Activated naive CD8-positive, alpha-beta T cell treated with anti-CD3 and anti-CD28 coated beads, Interleukin-2, amount 50 U/mL, for 16 hours (primary cell): ENCODE data around the gene GDF9.
A peak's percentile ranks its signal among the peaks of the same experiment; 100 is the strongest.

Experiments
- DNase-seq: peaks from one replicate; pipeline ENCODE4 v3.0.0-alpha.2; 2020; ENCODE audit warnings: low read depth, low spot score

The GDF9 gene

DNA sequence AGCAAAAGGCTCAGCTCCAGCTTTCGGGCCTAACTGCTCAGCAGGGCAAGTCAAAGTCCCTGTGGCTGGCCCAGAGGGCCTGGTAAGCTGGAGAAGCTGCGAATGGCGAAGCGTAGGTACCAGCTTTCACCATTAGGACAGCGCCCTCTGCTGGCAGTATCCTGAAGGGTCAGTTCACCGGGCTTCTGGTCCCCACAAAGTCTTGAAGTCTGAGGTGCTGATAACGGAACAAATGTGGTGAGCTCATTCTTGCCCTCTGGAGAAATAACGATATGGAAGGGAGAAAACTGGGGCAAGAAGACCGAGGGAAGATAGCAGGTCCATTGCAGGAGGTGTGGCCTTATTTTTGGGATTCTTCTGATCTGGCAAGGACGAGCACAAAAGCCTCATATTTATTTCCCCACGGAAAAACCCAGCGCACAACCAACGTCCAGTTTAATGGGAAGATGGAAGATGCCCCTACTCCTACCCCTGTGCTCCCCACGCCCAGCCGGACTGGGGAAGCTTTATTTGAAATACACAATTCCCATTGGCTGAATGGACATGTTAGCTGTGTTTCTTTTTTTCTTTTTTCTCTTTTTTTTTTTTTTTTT lies 46.0 kb downstream of the GDF9 start:
- peak; percentile 75 for DNase-seq

DNA sequence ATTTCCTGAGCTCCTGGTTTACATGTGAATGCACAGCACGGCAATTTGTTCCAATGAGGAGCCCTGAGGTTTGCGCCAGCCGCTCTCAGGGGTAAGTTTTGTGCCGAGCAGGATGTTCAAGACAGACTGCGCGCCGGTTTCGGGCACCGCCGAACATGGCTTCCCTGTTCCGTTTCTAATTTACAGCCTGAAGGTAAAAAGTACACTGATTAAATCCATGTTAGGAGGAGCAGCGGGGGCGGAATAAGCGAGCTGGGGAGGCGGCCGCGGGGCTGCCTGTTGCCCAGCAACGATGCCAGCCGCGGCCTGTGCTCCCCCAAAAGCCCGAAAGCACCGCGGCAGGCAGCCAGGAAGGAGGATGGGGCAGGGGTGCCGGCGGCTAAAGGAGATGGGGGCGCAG lies 46.8 kb downstream of the GDF9 start:
- no peak for DNase-seq

DNA sequence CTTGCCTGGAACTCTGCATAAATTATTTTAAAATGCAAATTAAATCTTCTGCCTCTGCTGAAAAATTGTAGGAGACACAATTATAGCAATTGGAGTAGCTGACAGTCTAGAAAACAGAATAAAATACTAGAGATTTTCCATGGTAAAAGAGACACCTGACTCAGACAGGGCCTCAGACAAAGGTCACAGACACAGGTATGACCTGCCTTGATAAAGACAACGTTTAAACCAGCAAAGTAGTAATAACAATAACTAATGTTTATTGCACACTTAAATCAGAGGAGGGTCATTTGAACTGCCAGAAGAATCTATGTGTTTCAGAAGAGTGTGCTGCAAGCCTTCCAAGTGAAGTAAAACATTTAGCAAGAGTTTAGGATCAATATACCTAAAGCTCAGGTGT lies 49.3 kb downstream of the GDF9 start:
- DNase-seq, result no peak

DNA sequence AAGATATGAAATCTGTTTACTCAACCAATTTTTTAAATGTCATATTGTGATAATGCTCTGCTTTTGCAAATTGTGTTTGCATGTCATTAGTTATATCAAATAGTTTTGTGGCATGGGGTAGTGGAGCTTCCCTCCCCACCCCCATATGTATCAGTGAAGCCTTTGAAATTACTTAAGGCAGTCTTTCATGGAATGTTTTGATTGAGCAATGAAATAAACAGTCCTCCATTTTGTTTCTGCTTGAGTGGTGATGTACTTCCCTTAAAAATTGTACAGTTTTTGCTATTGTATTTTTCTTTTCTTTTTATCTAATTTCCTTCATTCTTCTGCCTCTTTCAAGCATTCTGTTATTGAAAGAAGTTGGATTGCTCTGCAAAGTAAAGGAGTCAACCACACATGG lies 49.7 kb downstream of the GDF9 start:
- no peak for DNase-seq

DNA sequence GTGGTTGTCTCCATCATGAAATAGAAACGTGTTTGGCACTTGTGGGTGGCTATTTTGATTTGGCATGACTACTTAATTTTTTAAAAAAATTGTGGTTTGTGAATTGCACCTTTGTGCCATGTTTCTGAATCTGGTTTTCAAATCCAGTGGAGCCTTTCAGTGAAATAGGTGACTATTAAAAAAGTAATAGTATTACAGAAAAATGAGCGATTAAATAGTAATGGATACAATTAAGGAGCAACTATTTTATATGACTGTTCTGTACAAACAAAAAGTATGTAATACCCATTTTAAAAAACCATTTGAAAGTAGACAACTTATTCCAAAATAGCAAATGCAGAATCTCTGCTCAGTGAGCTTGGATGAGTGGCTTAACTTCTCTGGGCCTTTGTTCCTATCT lies 50.2 kb downstream of the GDF9 start:
- DNase-seq, result no peak

DNA sequence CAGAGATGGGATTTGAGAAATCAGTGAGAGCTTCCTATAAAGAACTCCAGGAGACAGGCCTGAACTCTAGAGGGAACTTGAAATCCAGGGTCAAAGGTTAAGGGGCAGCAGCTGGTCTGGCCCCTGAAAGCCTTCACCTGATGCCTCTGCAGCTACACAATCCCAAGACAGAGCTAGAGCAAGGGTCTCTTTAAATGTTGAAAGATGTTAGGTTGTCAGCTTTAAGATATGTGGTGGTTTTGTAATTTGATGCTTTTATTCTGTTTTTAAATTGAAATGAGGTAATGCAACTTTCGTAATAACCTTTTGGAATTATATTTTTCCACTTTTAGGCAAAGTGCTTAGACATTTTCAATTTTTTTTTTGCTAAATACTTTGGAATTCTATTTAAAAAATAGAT lies 50.8 kb downstream of the GDF9 start:
- no peak for DNase-seq

DNA sequence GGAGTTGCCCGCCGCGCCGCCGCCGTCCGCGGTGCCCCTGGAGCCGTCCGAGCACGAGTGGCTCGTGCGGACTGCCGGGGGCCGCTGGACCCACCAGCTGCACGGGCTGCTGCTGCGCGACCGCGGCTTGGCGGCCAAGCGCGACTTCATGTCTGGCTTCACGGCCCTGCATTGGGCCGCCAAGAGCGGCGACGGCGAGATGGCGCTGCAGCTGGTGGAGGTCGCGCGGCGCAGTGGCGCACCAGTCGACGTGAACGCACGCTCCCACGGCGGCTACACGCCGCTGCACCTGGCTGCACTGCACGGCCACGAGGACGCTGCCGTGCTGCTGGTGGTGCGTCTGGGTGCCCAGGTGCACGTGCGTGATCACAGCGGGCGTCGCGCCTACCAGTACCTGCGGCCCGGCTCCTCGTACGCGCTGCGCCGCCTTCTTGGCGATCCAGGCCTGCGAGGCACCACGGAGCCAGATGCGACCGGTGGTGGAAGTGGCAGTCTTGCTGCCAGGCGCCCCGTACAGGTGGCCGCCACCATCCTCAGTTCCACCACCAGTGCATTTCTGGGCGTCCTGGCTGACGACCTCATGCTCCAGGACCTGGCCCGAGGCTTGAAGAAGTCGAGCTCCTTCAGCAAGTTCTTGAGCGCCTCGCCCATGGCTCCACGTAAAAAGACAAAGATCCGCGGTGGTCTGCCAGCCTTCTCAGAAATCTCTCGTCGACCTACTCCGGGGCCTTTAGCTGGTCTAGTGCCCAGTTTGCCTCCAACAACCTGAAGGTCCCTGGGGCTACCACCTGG lies 51.6 kb downstream of the GDF9 start:
- DNase-seq, result no peak

DNA sequence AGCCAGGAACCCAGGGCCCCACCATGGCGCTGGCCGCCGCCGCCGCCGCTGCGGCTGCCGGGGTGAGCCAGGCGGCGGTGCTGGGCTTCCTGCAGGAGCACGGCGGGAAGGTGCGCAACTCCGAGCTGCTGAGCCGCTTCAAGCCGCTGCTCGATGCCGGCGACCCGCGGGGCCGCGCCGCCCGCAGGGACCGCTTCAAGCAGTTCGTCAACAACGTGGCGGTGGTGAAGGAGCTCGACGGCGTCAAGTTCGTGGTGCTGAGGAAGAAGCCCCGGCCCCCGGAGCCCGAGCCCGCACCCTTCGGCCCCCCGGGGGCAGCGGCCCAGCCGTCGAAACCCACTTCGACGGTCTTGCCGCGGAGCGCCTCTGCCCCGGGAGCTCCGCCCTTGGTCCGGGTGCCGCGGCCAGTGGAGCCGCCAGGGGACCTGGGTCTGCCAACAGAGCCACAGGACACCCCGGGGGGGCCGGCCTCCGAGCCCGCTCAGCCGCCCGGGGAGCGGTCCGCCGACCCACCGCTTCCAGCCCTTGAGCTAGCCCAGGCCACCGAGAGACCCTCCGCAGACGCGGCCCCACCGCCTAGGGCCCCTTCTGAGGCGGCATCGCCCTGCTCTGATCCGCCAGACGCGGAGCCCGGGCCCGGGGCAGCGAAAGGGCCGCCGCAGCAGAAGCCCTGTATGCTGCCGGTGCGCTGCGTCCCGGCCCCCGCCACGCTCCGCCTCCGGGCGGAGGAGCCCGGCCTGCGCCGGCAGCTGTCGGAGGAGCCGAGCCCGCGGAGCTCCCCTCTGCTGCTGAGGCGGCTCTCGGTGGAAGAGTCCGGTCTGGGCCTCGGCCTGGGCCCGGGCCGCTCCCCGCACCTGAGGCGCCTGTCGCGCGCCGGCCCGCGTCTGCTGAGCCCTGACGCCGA lies 52.4 kb downstream of the GDF9 start:
- no peak for DNase-seq

DNA sequence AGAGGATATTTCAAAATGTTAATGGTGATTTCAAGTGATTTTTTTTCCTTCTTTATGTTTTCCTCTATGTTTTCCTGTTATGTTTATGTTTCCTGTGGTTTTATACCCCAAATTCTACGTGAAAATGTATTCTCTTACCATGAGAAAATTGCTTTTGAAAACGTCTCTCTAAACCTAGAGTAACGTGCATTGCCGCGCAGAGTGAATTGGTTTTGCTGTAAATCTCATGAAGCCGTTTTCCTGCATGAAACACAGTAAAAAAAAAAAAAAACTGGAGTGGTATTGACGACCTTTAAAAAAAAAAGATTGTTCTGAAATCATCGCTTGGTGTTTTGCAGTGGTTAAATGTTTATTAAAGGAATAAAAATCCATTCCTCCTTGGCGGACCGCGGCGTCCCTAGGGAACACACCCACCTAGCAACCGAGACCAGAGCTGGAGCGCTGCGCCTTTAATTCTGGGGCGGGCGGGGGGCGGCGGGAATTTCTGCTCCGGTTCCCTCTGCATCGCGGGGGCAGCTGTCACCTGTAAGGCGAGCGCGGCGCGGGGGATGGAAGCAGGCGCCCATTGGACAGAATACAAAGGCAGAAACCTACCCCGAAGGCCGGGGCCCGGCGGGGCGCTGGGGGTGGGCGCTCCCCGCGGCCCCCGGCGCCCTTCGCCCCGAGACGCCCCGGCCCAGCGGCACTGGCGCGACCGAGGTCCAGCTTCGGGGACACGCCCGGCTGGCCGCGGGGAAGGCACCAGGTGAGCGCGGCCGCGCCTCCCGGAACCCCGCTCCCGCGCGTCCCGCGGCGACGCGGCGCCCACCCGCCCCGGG lies 53.3 kb downstream of the GDF9 start, which contains the start of gene SOWAHA:
SOWAHA (plus strand) TSS at position 522 of the 818 bp plus-strand sequence. CDS start 320 bp downstream, outside the sequence.
- no peak for DNase-seq

DNA sequence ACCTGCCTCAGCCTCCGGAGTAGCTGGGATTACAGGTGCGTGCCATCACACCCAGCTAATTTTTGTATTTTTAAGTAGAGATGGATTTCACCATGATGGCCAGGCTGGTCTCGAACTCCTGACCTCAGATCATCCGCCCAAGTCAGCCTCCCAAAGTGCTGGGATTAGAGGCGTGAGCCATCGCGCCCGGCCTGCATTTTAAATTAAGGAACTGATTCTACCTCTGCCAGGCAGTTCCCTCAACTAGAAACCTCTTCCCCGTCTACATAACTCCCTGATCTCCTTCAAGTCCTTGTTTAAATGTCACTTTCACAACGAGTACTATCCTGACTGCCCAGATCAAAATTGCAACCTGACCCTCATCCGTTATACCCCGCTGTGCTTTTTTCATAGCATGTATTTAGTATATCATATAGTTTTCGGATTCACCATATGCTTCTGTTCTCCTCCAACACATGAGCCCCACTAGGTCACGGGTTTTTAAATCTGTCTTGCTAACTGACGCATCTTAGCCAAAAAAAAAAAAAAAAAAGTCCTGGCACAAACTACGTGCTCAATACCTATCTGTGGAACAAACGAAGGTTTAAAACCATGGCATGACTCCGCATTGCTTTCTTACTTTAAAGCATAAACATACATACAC lies 54.0 kb downstream of the GDF9 start:
- DNase-seq, result no peak
